ENCODE measurements around the gene MAML2. TPM values are rescaled to one million over a fixed set of nuclear protein-coding genes. Genes with fewer than 3 reads are reported as not detected.

The MAML2 gene
- total and polyA plus RNA-seq, 2 experiments from 2014 or later: 4.7 to 15.3 TPM

GRCh38 chr11:96035031-96035739, 307.8 kb downstream of the MAML2 start:
- Histone ChIP-seq H3K27me3 (no peaks in the 10 kb centered on the region), H2AFZ (no peak overlapping the region), H3K4me2 (no peak overlapping the region), H3K4me3 (no peak overlapping the region), H3K4me1 (ENCODE audit: insufficient read depth) (peaks cover 24% of the 10 kb centered on the region), H3K36me3 (replicated peaks; ENCODE audit: insufficient read depth, low read depth) (no peaks in the 10 kb centered on the region), H3K27ac (peak overlapping the region; percentile 18), H3K9me2 (replicated peaks; ENCODE audit: insufficient read depth) (no peaks in the 10 kb centered on the region), H4K20me1 (ENCODE audit: insufficient read depth, poor library complexity, severe bottlenecking) (no peaks in the 10 kb centered on the region), H3K9me3 (ENCODE audit: low read depth) (no peaks in the 10 kb centered on the region), H3K79me2 (peaks cover 3% of the 10 kb centered on the region)
- 86% methylated on average over 5 of the region's 5 CpGs for WGBS (ENCODE audit: low lambda C conversion rate, missing lambda C conversion rate)
- no peak for TF ChIP-seq EZH2 (IDR thresholded peaks at IDR 0.05; ENCODE audit: borderline replicate concordance)
- no peak for TF ChIP-seq CTCF (IDR thresholded peaks at IDR 0.05; ENCODE audit: poor library complexity)
- TF ChIP-seq EZH2phosphoT487 (IDR thresholded peaks at IDR 0.05; ENCODE audit: low read depth, severe bottlenecking, unreplicated experiment): no peak
- DNase-seq (ENCODE audit: low spot score): no peak

GRCh38 chr11:96033599-96033998, 309.4 kb downstream of the MAML2 start:
- H3K4me3 ChIP-seq: no peak overlapping the region
- 78% methylated on average over 4 of the region's 4 CpGs for WGBS (ENCODE audit: low lambda C conversion rate, missing lambda C conversion rate)
- H3K27ac ChIP-seq: peak overlapping the region; percentile 53
- H4K20me1 ChIP-seq (ENCODE audit: insufficient read depth, poor library complexity, severe bottlenecking): no peaks in the 10 kb centered on the region
- H3K27me3 ChIP-seq: no peaks in the 10 kb centered on the region
- H3K36me3 ChIP-seq (replicated peaks; ENCODE audit: insufficient read depth, low read depth): no peaks in the 10 kb centered on the region
- peaks cover 24% of the 10 kb centered on the region for H3K4me1 ChIP-seq (ENCODE audit: insufficient read depth)
- no peaks in the 10 kb centered on the region for H3K9me2 ChIP-seq (replicated peaks; ENCODE audit: insufficient read depth)
- no peak for TF ChIP-seq CTCF (IDR thresholded peaks at IDR 0.05; ENCODE audit: poor library complexity)
- DNase-seq (ENCODE audit: low spot score): no peak
- H3K9me3 ChIP-seq (ENCODE audit: low read depth): no peaks in the 10 kb centered on the region
- peaks cover 3% of the 10 kb centered on the region for H3K79me2 ChIP-seq
- H3K4me2 ChIP-seq: no peak overlapping the region
- H2AFZ ChIP-seq: no peak overlapping the region

GRCh38 chr11:96033095-96033494, 309.9 kb downstream of the MAML2 start:
- no peak for DNase-seq (ENCODE audit: low spot score)
- H3K9me2 ChIP-seq (replicated peaks; ENCODE audit: insufficient read depth): no peaks in the 10 kb centered on the region
- no peak overlapping the region for H3K4me3 ChIP-seq
- H3K36me3 ChIP-seq (replicated peaks; ENCODE audit: insufficient read depth, low read depth): no peaks in the 10 kb centered on the region
- H3K4me1 ChIP-seq (ENCODE audit: insufficient read depth): peaks cover 23% of the 10 kb centered on the region
- H3K79me2 ChIP-seq: peaks cover 3% of the 10 kb centered on the region
- no peaks in the 10 kb centered on the region for H4K20me1 ChIP-seq (ENCODE audit: insufficient read depth, poor library complexity, severe bottlenecking)
- H2AFZ ChIP-seq: no peak overlapping the region
- H3K27ac ChIP-seq: peak overlapping the region; percentile 53
- H3K27me3 ChIP-seq: no peaks in the 10 kb centered on the region
- H3K9me3 ChIP-seq (ENCODE audit: low read depth): no peaks in the 10 kb centered on the region
- TF ChIP-seq EZH2 (IDR thresholded peaks at IDR 0.05; ENCODE audit: borderline replicate concordance) (no peak), EZH2phosphoT487 (IDR thresholded peaks at IDR 0.05; ENCODE audit: low read depth, severe bottlenecking, unreplicated experiment) (no peak), CTCF (IDR thresholded peaks at IDR 0.05; ENCODE audit: poor library complexity) (no peak)
- H3K4me2 ChIP-seq: no peak overlapping the region

GRCh38 chr11:96028746-96029145, 314.2 kb downstream of the MAML2 start:
- no peak overlapping the region for H3K4me3 ChIP-seq
- no peak overlapping the region for H3K4me2 ChIP-seq
- no peaks in the 10 kb centered on the region for H3K9me3 ChIP-seq (ENCODE audit: low read depth)
- peaks cover 3% of the 10 kb centered on the region for H3K79me2 ChIP-seq
- no peaks in the 10 kb centered on the region for H4K20me1 ChIP-seq (ENCODE audit: insufficient read depth, poor library complexity, severe bottlenecking)
- H3K9me2 ChIP-seq (replicated peaks; ENCODE audit: insufficient read depth): no peaks in the 10 kb centered on the region
- no peak overlapping the region for H3K27ac ChIP-seq
- TF ChIP-seq CTCF (IDR thresholded peaks at IDR 0.05; ENCODE audit: poor library complexity): no peak
- TF ChIP-seq EZH2 (IDR thresholded peaks at IDR 0.05; ENCODE audit: borderline replicate concordance): no peak
- no peak for TF ChIP-seq EZH2phosphoT487 (IDR thresholded peaks at IDR 0.05; ENCODE audit: low read depth, severe bottlenecking, unreplicated experiment)
- no peaks in the 10 kb centered on the region for H3K27me3 ChIP-seq
- H2AFZ ChIP-seq: no peak overlapping the region
- DNase-seq (ENCODE audit: low spot score): no peak
- no peaks in the 10 kb centered on the region for H3K36me3 ChIP-seq (replicated peaks; ENCODE audit: insufficient read depth, low read depth)
- peaks cover 9% of the 10 kb centered on the region for H3K4me1 ChIP-seq (ENCODE audit: insufficient read depth)

Measured in hepatocyte (in vitro differentiated cells).